VCaP (cell line): ENCODE data around the gene PAK1.

Experiments used
- H3K27ac ChIP-seq: fragments of 450-650 bp; 2 replicates; pipeline ENCODE4 v1.5.1; 2017
- CTCF ChIP-seq: fragments of 450-650 bp; conservative IDR thresholded peaks from 2 replicates; pipeline ENCODE4 v1.5.1; 2017; ENCODE audit warnings: mild to moderate bottlenecking, moderate library complexity

PAK1 gene

GRCh38 chr11:77474684-77475060 lies 778 bp upstream of the PAK1 start:
- TF ChIP-seq CTCF, result no peak
- peak overlapping the region; percentile 89 for H3K27ac ChIP-seq

- TF ChIP-seq CTCF, result no peak
- peak overlapping the region; percentile 89 for H3K27ac ChIP-seq
Observed at GRCh38 chr11:77472991-77473800, 698 bp downstream of the PAK1 start.

- peak overlapping the region; percentile 89 for H3K27ac ChIP-seq
- TF ChIP-seq CTCF, result peak; percentile 45
Observed at GRCh38 chr11:77471558-77472193, 2.2 kb downstream of the PAK1 start.

GRCh38 chr11:77470971-77471370 lies 2.9 kb downstream of the PAK1 start:
- H3K27ac ChIP-seq, result peak overlapping the region; percentile 89
- TF ChIP-seq CTCF, result no peak

- TF ChIP-seq CTCF, result no peak
- H3K27ac ChIP-seq, result peak overlapping the region; percentile 89; the same call in 1 of the 2 replicates
Observed at GRCh38 chr11:77470504-77470903, 3.4 kb downstream of the PAK1 start.

- H3K27ac ChIP-seq, result no peak overlapping the region
- no peak for TF ChIP-seq CTCF
Observed at GRCh38 chr11:77468527-77468926, 5.4 kb downstream of the PAK1 start.

- no peak for TF ChIP-seq CTCF
- H3K27ac ChIP-seq, result no peak overlapping the region
Observed at GRCh38 chr11:77467993-77468392, 5.9 kb downstream of the PAK1 start.
